Neuronal stem cell (in vitro differentiated cells): ENCODE results near the gene OIT3.

Source experiments
- DNase-seq: peaks from one replicate; pipeline ENCODE4 v3.0.0-alpha.2; 2013; ENCODE audit warnings: low spot score
- H2AFZ ChIP-seq: one replicate; pipeline ENCODE4 v1.6.1; 2013; ENCODE audit warnings: mild to moderate bottlenecking, low read length, inconsistent platforms
- H2AK5ac ChIP-seq: 2 replicates; pipeline ENCODE4 v1.6.1; 2013; ENCODE audit warnings: low read depth, mild to moderate bottlenecking, inconsistent platforms, low read length, moderate library complexity, mixed read lengths
- H2BK120ac ChIP-seq: 2 replicates; pipeline ENCODE4 v1.6.1; 2013; ENCODE audit warnings: low read depth, mild to moderate bottlenecking, inconsistent platforms, low read length, moderate library complexity, mixed read lengths
- H2BK12ac ChIP-seq: one replicate; pipeline ENCODE4 v1.6.1; 2013; ENCODE audit warnings: low read length, inconsistent platforms
- H2BK15ac ChIP-seq: 2 replicates; pipeline ENCODE4 v1.6.1; 2013; ENCODE audit warnings: mild to moderate bottlenecking, low read length, inconsistent platforms, mixed read lengths
- H2BK5ac ChIP-seq: one replicate; pipeline ENCODE4 v1.6.1; 2013; ENCODE audit warnings: inconsistent platforms, mild to moderate bottlenecking, low read length, moderate library complexity
- H3K14ac ChIP-seq: one replicate; pipeline ENCODE4 v1.6.1; 2013; ENCODE audit warnings: low read length, inconsistent platforms
- H3K18ac ChIP-seq: 2 replicates; pipeline ENCODE4 v1.6.1; 2013; ENCODE audit warnings: low read length, inconsistent platforms
- H3K23ac ChIP-seq: 2 replicates; pipeline ENCODE4 v1.6.1; 2013; ENCODE audit warnings: low read depth, mild to moderate bottlenecking, mixed read lengths, low read length, inconsistent platforms; ENCODE audit not compliant: poor library complexity
- H3K27ac ChIP-seq: replicated peaks from 3 replicates; pipeline ENCODE4 v1.5.1; 2013; ENCODE audit warnings: low read length, inconsistent platforms
- H3K27me3 ChIP-seq, 3 experiments: 2 replicates each; pipeline ENCODE4 v1.6.1; 2013; ENCODE audit warnings: low read length in 3 of 3, mild to moderate bottlenecking in 2 of 3, inconsistent platforms in 1 of 3, low read depth in 1 of 3, mixed read lengths in 1 of 3, moderate library complexity in 1 of 3; ENCODE audit not compliant: control insufficient read depth in 3 of 3, insufficient read depth in 3 of 3
- H3K36me3 ChIP-seq, 2 donors: replicated peaks in 1 of 2; 2 replicates each; pipeline ENCODE4 v1.6.1; 2013; ENCODE audit warnings: low read length in 2 of 2; ENCODE audit not compliant: control insufficient read depth in 2 of 2, insufficient read depth in 2 of 2
- H3K4ac ChIP-seq: 2 replicates; pipeline ENCODE4 v1.6.1; 2013; ENCODE audit warnings: inconsistent platforms, mild to moderate bottlenecking, low read length, moderate library complexity
- H3K4me1 ChIP-seq, 2 donors: 1 replicate in 1 of 2; 2 replicates in 1 of 2; pipeline ENCODE4 v1.6.1; 2013; ENCODE audit warnings: low read length in 2 of 2, low read depth in 1 of 2; ENCODE audit not compliant: control insufficient read depth in 2 of 2, insufficient read depth in 1 of 2
- H3K4me2 ChIP-seq: one replicate; pipeline ENCODE4 v1.6.1; 2013; ENCODE audit warnings: mild to moderate bottlenecking, low read length, inconsistent platforms; ENCODE audit not compliant: insufficient read depth, poor library complexity, severe bottlenecking
- H3K4me3 ChIP-seq, 2 donors: 2 replicates each; pipeline ENCODE4 v1.5.1; 2013; ENCODE audit warnings: low read length in 2 of 2, mild to moderate bottlenecking in 2 of 2, inconsistent platforms in 1 of 2, moderate library complexity in 1 of 2
- H3K79me1 ChIP-seq: one replicate; pipeline ENCODE4 v1.6.1; 2013; ENCODE audit warnings: low read depth, mild to moderate bottlenecking, inconsistent platforms, low read length, moderate library complexity
- H3K9ac ChIP-seq: one replicate; pipeline ENCODE4 v1.6.1; 2013; ENCODE audit warnings: mild to moderate bottlenecking, low read depth, low read length, inconsistent platforms; ENCODE audit not compliant: poor library complexity
- H3K9me3 ChIP-seq, 2 donors: replicated peaks in 1 of 2; 2 replicates each; pipeline versions ENCODE3 to v1.6.1; 2013; ENCODE audit warnings: low read length in 2 of 2, mild to moderate bottlenecking in 2 of 2, inconsistent platforms in 1 of 2, low read depth in 1 of 2, mixed read lengths in 1 of 2, moderate library complexity in 1 of 2; ENCODE audit not compliant: control insufficient read depth in 2 of 2, insufficient read depth in 1 of 2
- H4K8ac ChIP-seq: one replicate; pipeline ENCODE4 v1.6.1; 2013; ENCODE audit warnings: low read depth, mild to moderate bottlenecking, inconsistent platforms, low read length, moderate library complexity
- H4K91ac ChIP-seq: one replicate; pipeline ENCODE4 v1.6.1; 2013; ENCODE audit warnings: low read length, low read depth, mild to moderate bottlenecking, inconsistent platforms; ENCODE audit not compliant: poor library complexity
- WGBS, 2 donors: extraction: QIAGEN DNeasy Blood & Tissue Kit; methylation state at CpG; one replicate each; pipeline ENCODE4 v1.1.7; 2013; ENCODE audit warnings: missing lambda C conversion rate in 2 of 2, mixed read lengths in 1 of 2; ENCODE audit not compliant: insufficient read length in 2 of 2, insufficient replicate concordance in 1 of 2; ENCODE audit errors: extremely low coverage in 2 of 2; 5-methylcytosine and 5-hydroxymethylcytosine counted together

The OIT3 gene

DNA sequence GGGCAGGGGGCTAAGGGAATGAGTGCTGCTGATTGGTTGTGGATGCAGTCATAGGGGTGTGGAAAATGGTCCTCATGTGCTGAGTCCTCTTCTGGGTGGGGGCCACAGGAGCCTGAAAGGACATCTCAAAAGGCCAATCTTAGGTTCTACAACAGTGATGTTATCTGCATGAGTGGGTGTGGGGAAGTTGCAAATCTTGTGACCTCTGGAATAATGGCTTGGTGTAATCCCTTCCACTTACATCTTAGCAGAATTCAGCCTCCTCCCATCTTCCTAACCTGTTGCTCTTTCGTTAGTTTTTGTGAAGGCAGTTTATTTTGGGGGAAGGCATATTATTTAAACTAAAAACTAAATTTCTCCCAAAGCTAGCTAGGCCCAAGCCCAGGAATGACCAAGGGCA is 42.0 kb upstream of the OIT3 start:
- Histone ChIP-seq H4K8ac (no peak overlapping the region), H3K79me1 (no peaks in the 10 kb centered on the region)

DNA sequence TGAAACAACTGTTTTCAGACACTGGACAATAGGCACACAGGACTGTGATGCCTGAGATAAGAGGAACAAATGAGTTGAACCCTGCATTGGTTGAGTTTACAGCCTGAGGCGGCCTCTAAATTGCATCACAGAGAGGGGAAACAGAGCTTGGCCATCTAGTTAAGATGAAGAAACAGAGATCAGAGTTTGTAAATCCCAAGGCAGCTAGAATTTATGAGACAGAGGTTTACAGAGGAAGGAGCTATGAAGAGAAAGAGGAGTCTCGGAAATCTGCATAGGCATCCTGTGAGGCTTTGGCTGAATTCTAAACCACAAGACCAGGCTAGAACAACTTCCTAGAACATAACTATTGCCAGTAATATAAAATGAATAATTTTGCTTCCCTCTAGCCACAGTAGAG is 41.0 kb upstream of the OIT3 start:
- H3K9me3 ChIP-seq = peaks cover 0 to 12% of the 10 kb centered on the region in 2 donors
- no peak overlapping the region for H3K4me2 ChIP-seq
- no peak for DNase-seq
- no CpG with 5 or more reads among the region's 2 CpGs for WGBS, 2 donors
- H3K27ac ChIP-seq = no peak overlapping the region
- H2AFZ ChIP-seq = no peak overlapping the region
- H3K4me3 ChIP-seq = no peak overlapping the region
- no peak overlapping the region for H2AK5ac ChIP-seq
- no peaks in the 10 kb centered on the region for H3K36me3 ChIP-seq
- no peaks in the 10 kb centered on the region for H3K27me3 ChIP-seq
- H3K14ac ChIP-seq = no peak overlapping the region
- no peaks in the 10 kb centered on the region for H3K79me1 ChIP-seq
- H3K18ac ChIP-seq = no peak overlapping the region
- no peaks in the 10 kb centered on the region for H3K4me1 ChIP-seq
- H3K9ac ChIP-seq = no peak overlapping the region
- no peak overlapping the region for H2BK12ac ChIP-seq
- no peak overlapping the region for H3K23ac ChIP-seq
- no peak overlapping the region for H2BK15ac ChIP-seq
- H2BK120ac ChIP-seq = no peak overlapping the region
- no peak overlapping the region for H4K91ac ChIP-seq
- no peak overlapping the region for H4K8ac ChIP-seq
- no peak overlapping the region for H2BK5ac ChIP-seq
- no peak overlapping the region for H3K4ac ChIP-seq

More for the DNA sequence above, 42.0 kb upstream of the OIT3 start:
- Histone ChIP-seq H2AFZ (no peak overlapping the region), H2BK5ac (no peak overlapping the region), H4K91ac (no peak overlapping the region), H2BK12ac (no peak overlapping the region), H3K4me1 (no peaks in the 10 kb centered on the region), H3K14ac (no peak overlapping the region), H2BK15ac (no peak overlapping the region), H3K9me3 (peaks cover 0 to 12% of the 10 kb centered on the region in 2 donors), H3K23ac (no peak overlapping the region), H2AK5ac (no peak overlapping the region), H3K36me3 (no peaks in the 10 kb centered on the region), H3K4me3 (no peak overlapping the region), H3K9ac (no peak overlapping the region), H2BK120ac (no peak overlapping the region), H3K18ac (no peak overlapping the region), H3K4me2 (no peak overlapping the region), H3K27ac (no peak overlapping the region), H3K4ac (no peak overlapping the region), H3K27me3 (no peaks in the 10 kb centered on the region)
- WGBS, 2 donors = no CpG with 5 or more reads among the region's 1 CpG
- no peak for DNase-seq

GRCh38 chr10:72855129-72855528 is 38.4 kb upstream of the OIT3 start:
- no peak overlapping the region for H3K18ac ChIP-seq
- no peak overlapping the region for H4K91ac ChIP-seq
- no peaks in the 10 kb centered on the region for H3K4me1 ChIP-seq
- H3K4ac ChIP-seq = no peak overlapping the region
- H3K27ac ChIP-seq = no peak overlapping the region
- H2AFZ ChIP-seq = no peak overlapping the region
- peaks cover 0 to 12% of the 10 kb centered on the region in 2 donors for H3K9me3 ChIP-seq
- H3K36me3 ChIP-seq = no peaks in the 10 kb centered on the region
- H4K8ac ChIP-seq = no peak overlapping the region
- no peaks in the 10 kb centered on the region for H3K79me1 ChIP-seq
- no peak overlapping the region for H2BK12ac ChIP-seq
- H3K4me3 ChIP-seq = no peak overlapping the region
- no peak for DNase-seq
- H3K4me2 ChIP-seq = no peak overlapping the region
- no peaks in the 10 kb centered on the region for H3K27me3 ChIP-seq
- no peak overlapping the region for H2BK120ac ChIP-seq
- H2BK5ac ChIP-seq = no peak overlapping the region
- no peak overlapping the region for H3K14ac ChIP-seq
- H3K9ac ChIP-seq = no peak overlapping the region
- H2AK5ac ChIP-seq = no peak overlapping the region
- no peak overlapping the region for H3K23ac ChIP-seq
- no peak overlapping the region for H2BK15ac ChIP-seq

DNA sequence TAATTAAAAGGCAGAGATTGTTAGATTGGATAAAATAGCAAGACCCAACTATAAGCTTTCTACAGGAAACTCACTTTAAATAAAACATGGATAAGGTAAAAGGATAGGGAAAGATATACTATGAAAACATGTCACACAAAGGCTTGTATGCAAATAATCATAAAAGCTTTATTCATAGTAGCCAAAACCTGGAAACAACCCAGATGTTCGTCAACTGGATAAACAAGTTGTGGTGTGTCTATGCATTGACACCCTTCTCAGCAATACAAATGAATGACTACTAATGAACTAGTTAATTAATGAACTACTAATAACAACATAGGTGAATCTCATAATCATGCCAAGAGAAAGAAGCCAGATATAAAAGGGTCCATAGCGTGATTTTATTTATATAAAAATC is 37.7 kb upstream of the OIT3 start:
- Histone ChIP-seq H2AK5ac (no peak overlapping the region), H3K4me2 (no peak overlapping the region)
- WGBS, 2 donors = no CpG with 5 or more reads among the region's 2 CpGs

More for the DNA sequence above, 37.7 kb upstream of the OIT3 start:
- Histone ChIP-seq H2BK120ac (no peak overlapping the region), H3K4ac (no peak overlapping the region), H3K79me1 (no peaks in the 10 kb centered on the region), H3K18ac (no peak overlapping the region), H3K27ac (no peak overlapping the region), H2BK5ac (no peak overlapping the region), H4K91ac (no peak overlapping the region), H3K9me3 (peaks cover 0 to 12% of the 10 kb centered on the region in 2 donors), H2BK12ac (no peak overlapping the region), H2BK15ac (no peak overlapping the region), H3K9ac (no peak overlapping the region), H3K14ac (no peak overlapping the region), H3K27me3 (no peaks in the 10 kb centered on the region), H3K4me3 (no peak overlapping the region), H4K8ac (no peak overlapping the region), H3K4me1 (no peaks in the 10 kb centered on the region), H2AFZ (no peak overlapping the region), H3K23ac (no peak overlapping the region), H3K36me3 (peaks cover 0 to 5% of the 10 kb centered on the region in 2 donors)
- DNase-seq = no peak
